ENCODE measurements around the gene NCBP2.

NCBP2 gene

DNA sequence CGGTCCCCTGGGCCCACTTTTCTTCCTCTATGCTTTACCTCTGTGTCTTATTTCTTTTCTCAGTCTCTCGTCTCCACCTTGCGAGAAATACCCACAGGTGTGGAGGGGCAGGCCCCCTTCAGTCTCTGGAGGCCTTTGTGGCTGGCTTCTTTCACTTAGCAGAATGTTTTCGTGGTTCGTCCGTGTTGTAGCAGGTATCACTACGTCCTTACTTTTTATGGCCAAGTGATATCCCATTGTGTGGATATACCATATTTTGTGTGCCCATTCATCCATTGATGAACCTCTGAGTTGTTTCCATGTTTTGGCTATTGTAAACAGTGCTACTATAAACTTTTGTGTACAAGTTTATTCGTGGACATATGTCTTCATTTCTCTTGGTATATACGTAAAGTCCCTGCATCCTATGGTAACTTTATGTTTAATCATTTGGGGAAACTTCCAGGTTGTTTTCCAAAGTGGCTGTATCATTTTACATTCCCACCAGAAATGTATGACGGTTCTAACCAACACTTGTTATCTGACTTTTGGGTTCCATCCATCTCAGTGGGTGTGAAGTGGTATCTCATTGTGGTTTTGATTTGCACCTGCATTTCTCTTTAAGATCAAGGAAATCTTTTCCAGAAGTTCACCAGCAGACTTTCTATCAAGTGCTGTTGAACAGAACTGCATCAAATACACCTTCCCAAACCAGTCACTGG lies 20.8 kb upstream of the NCBP2 start:
- Histone ChIP-seq H3K27me3 (ENCODE audit: low read length) (no peaks in the 10 kb centered on the region), H3K9ac (ENCODE audit: low read length) (no peak overlapping the region)

GRCh38 chr3:196962108-196962929 lies 20.0 kb upstream of the NCBP2 start:
- Histone ChIP-seq H3K27me3 (ENCODE audit: low read length) (no peaks in the 10 kb centered on the region), H3K4me3 (ENCODE audit: insufficient read depth, low read length, poor library complexity, severe bottlenecking) (no peak overlapping the region), H3F3A (ENCODE audit: insufficient read depth) (no peaks in the 10 kb centered on the region), H3K9me2 (replicated peaks; ENCODE audit: insufficient read depth, low read length) (no peaks in the 10 kb centered on the region), H3K27ac (ENCODE audit: low read depth, low read length) (no peak overlapping the region), H3K9me3 (ENCODE audit: insufficient read depth, low read length) (no peaks in the 10 kb centered on the region), H4K20me1 (ENCODE audit: low read depth, low read length) (no peaks in the 10 kb centered on the region), H3K79me2 (ENCODE audit: insufficient read depth, low read length) (no peaks in the 10 kb centered on the region), H3K9ac (ENCODE audit: low read length) (no peak overlapping the region), H3K36me3 (ENCODE audit: low read length) (no peaks in the 10 kb centered on the region), H2AFZ (ENCODE audit: low read depth, low read length, severe bottlenecking) (no peak overlapping the region), H3K4me2 (ENCODE audit: low read depth, low read length, poor library complexity, severe bottlenecking) (no peak overlapping the region)
- TF ChIP-seq EZH2phosphoT487 (conservative IDR thresholded peaks at IDR 0.05; ENCODE audit: low read length) = no peak

More for the DNA sequence above, 20.8 kb upstream of the NCBP2 start:
- no peak overlapping the region for H2AFZ ChIP-seq (ENCODE audit: low read depth, low read length, severe bottlenecking)
- no peaks in the 10 kb centered on the region for H3K36me3 ChIP-seq (ENCODE audit: low read length)
- no peaks in the 10 kb centered on the region for H4K20me1 ChIP-seq (ENCODE audit: low read depth, low read length)
- TF ChIP-seq, protein P1, sequence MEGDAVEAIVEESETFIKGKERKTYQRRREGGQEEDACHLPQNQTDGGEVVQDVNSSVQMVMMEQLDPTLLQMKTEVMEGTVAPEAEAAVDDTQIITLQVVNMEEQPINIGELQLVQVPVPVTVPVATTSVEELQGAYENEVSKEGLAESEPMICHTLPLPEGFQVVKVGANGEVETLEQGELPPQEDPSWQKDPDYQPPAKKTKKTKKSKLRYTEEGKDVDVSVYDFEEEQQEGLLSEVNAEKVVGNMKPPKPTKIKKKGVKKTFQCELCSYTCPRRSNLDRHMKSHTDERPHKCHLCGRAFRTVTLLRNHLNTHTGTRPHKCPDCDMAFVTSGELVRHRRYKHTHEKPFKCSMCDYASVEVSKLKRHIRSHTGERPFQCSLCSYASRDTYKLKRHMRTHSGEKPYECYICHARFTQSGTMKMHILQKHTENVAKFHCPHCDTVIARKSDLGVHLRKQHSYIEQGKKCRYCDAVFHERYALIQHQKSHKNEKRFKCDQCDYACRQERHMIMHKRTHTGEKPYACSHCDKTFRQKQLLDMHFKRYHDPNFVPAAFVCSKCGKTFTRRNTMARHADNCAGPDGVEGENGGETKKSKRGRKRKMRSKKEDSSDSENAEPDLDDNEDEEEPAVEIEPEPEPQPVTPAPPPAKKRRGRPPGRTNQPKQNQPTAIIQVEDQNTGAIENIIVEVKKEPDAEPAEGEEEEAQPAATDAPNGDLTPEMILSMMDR (IDR thresholded peaks at IDR 0.05; ENCODE audit: insufficient read depth, low read length, poor library complexity, severe bottlenecking) = no peak
- no peak for TF ChIP-seq EZH2phosphoT487 (conservative IDR thresholded peaks at IDR 0.05; ENCODE audit: low read length)
- H3K79me2 ChIP-seq (ENCODE audit: insufficient read depth, low read length) = no peaks in the 10 kb centered on the region
- H3K9me2 ChIP-seq (replicated peaks; ENCODE audit: insufficient read depth, low read length) = no peaks in the 10 kb centered on the region
- no peaks in the 10 kb centered on the region for H3F3A ChIP-seq (ENCODE audit: insufficient read depth)
- no peak overlapping the region for H3K4me2 ChIP-seq (ENCODE audit: low read depth, low read length, poor library complexity, severe bottlenecking)
- H3K27ac ChIP-seq (ENCODE audit: low read depth, low read length) = no peak overlapping the region
- H3K9me3 ChIP-seq (ENCODE audit: insufficient read depth, low read length) = no peaks in the 10 kb centered on the region
- no peak overlapping the region for H3K4me3 ChIP-seq (ENCODE audit: insufficient read depth, low read length, poor library complexity, severe bottlenecking)

GRCh38 chr3:196954832-196955231 lies 12.5 kb upstream of the NCBP2 start:
- Histone ChIP-seq H3K36me3 (ENCODE audit: low read length) (no peaks in the 10 kb centered on the region), H4K20me1 (ENCODE audit: low read depth, low read length) (no peaks in the 10 kb centered on the region), H3K9me2 (replicated peaks; ENCODE audit: insufficient read depth, low read length) (no peaks in the 10 kb centered on the region), H3K79me2 (ENCODE audit: insufficient read depth, low read length) (no peaks in the 10 kb centered on the region), H3F3A (ENCODE audit: insufficient read depth) (no peaks in the 10 kb centered on the region), H3K27ac (ENCODE audit: low read depth, low read length) (no peak overlapping the region), H3K9ac (ENCODE audit: low read length) (no peak overlapping the region), H3K4me3 (ENCODE audit: insufficient read depth, low read length, poor library complexity, severe bottlenecking) (no peak overlapping the region), H2AFZ (ENCODE audit: low read depth, low read length, severe bottlenecking) (no peak overlapping the region), H3K4me2 (ENCODE audit: low read depth, low read length, poor library complexity, severe bottlenecking) (no peak overlapping the region), H3K9me3 (ENCODE audit: insufficient read depth, low read length) (no peaks in the 10 kb centered on the region; the same call in 1 of the 2 replicates), H3K27me3 (ENCODE audit: low read length) (no peaks in the 10 kb centered on the region)
- TF ChIP-seq, protein P1 (IDR thresholded peaks at IDR 0.05; ENCODE audit: insufficient read depth, low read length, poor library complexity, severe bottlenecking) = no peak
- TF ChIP-seq EZH2phosphoT487 (conservative IDR thresholded peaks at IDR 0.05; ENCODE audit: low read length) = no peak

- no peaks in the 10 kb centered on the region for H3K9me2 ChIP-seq (replicated peaks; ENCODE audit: insufficient read depth, low read length)
- TF ChIP-seq, protein P1 (IDR thresholded peaks at IDR 0.05; ENCODE audit: insufficient read depth, low read length, poor library complexity, severe bottlenecking) = no peak
- TF ChIP-seq EZH2phosphoT487 (conservative IDR thresholded peaks at IDR 0.05; ENCODE audit: low read length) = no peak
- H2AFZ ChIP-seq (ENCODE audit: low read depth, low read length, severe bottlenecking) = no peak overlapping the region
- H3K27me3 ChIP-seq (ENCODE audit: low read length) = no peaks in the 10 kb centered on the region
- H3K79me2 ChIP-seq (ENCODE audit: insufficient read depth, low read length) = no peaks in the 10 kb centered on the region
- no peaks in the 10 kb centered on the region for H3K36me3 ChIP-seq (ENCODE audit: low read length)
- no peak overlapping the region for H3K4me2 ChIP-seq (ENCODE audit: low read depth, low read length, poor library complexity, severe bottlenecking)
- no peaks in the 10 kb centered on the region for H3K9me3 ChIP-seq (ENCODE audit: insufficient read depth, low read length)
- no peak overlapping the region for H3K4me3 ChIP-seq (ENCODE audit: insufficient read depth, low read length, poor library complexity, severe bottlenecking)
- no peak overlapping the region for H3K27ac ChIP-seq (ENCODE audit: low read depth, low read length)
- H3F3A ChIP-seq (ENCODE audit: insufficient read depth) = no peaks in the 10 kb centered on the region
- no peaks in the 10 kb centered on the region for H4K20me1 ChIP-seq (ENCODE audit: low read depth, low read length)
- H3K9ac ChIP-seq (ENCODE audit: low read length) = no peak overlapping the region
Measured at GRCh38 chr3:196951371-196951770, 9.0 kb upstream of the NCBP2 start.

All from SU-DHL-6 (cell line).